Bone marrow (tissue), 2 donors: ENCODE data around the gene TXNDC8.
"Not testable (repeated sequence)": the region's sequence is repeated elsewhere in the genome, so short reads cannot be mapped to it uniquely, and the experiment has no call there.

Source experiments
- DNase-seq, 2 donors: peaks; one replicate each; lab custom pipeline; 2025; lab: John Stamatoyannopoulos, UW

The TXNDC8 gene

GRCh38 chr9:110327716-110328115 is 9.9 kb downstream of the TXNDC8 start:
- no peak for DNase-seq

GRCh38 chr9:110323818-110324217 is 13.8 kb downstream of the TXNDC8 start:
- DNase-seq: no peak

- DNase-seq: peak in 1 of 2 donors; percentile 5
Observed at GRCh38 chr9:110320651-110321445, 16.8 kb downstream of the TXNDC8 start.

GRCh38 chr9:110319781-110320492 is 17.7 kb downstream of the TXNDC8 start:
- DNase-seq: no peak

- no peak for DNase-seq
Observed at GRCh38 chr9:110317911-110318310, 19.8 kb downstream of the TXNDC8 start.

- DNase-seq: peak in 1 of 2 donors; percentile 27
Observed at GRCh38 chr9:110316261-110317075, 21.2 kb downstream of the TXNDC8 start.

GRCh38 chr9:110311978-110312377 is 25.7 kb downstream of the TXNDC8 start:
- not testable (repeated sequence) for DNase-seq

GRCh38 chr9:110309681-110310080 is 28.0 kb downstream of the TXNDC8 start:
- DNase-seq: no peak

- DNase-seq: no peak
Observed at GRCh38 chr9:110308633-110309038, 29.0 kb downstream of the TXNDC8 start.

GRCh38 chr9:110307191-110307590 is 30.5 kb downstream of the TXNDC8 start:
- no peak for DNase-seq

- DNase-seq: no peak
Observed at GRCh38 chr9:110303133-110303532, 34.5 kb downstream of the TXNDC8 start.

GRCh38 chr9:110298043-110298605 is 39.5 kb downstream of the TXNDC8 start:
- DNase-seq: no peak

- DNase-seq: no peak
Observed at GRCh38 chr9:110293248-110293647, 44.4 kb downstream of the TXNDC8 start.

GRCh38 chr9:110291921-110292557 is 45.6 kb downstream of the TXNDC8 start:
- DNase-seq: no peak

GRCh38 chr9:110290001-110290400 is 47.7 kb downstream of the TXNDC8 start:
- no peak for DNase-seq

GRCh38 chr9:110288503-110288902 is 49.2 kb downstream of the TXNDC8 start:
- DNase-seq: no peak

- no peak for DNase-seq
Observed at GRCh38 chr9:110287289-110287680, 50.4 kb downstream of the TXNDC8 start.

GRCh38 chr9:110284211-110284844 is 53.3 kb downstream of the TXNDC8 start:
- DNase-seq: no peak

- DNase-seq: no peak
Observed at GRCh38 chr9:110283751-110284150, 53.9 kb downstream of the TXNDC8 start.

GRCh38 chr9:110282739-110283081 is 55.0 kb downstream of the TXNDC8 start:
- DNase-seq: no peak

- DNase-seq: peak in 1 of 2 donors; percentile 3
Observed at GRCh38 chr9:110282018-110282738, 55.5 kb downstream of the TXNDC8 start.
